SK-N-MC (cell line): Measurements from ENCODE around the gene PPP1R15A.

Source experiments
- EZH2 ChIP-seq: fragments of 200-600 bp; sonication (generic); IDR thresholded peaks from one replicate; pipeline ENCODE4 v1.6.1; 2017; ENCODE audit warnings: antibody characterized with exemption
- FOXP2 ChIP-seq: optimal IDR thresholded peaks from 2 replicates; pipeline ENCODE3; 2011; ENCODE audit warnings: mild to moderate bottlenecking, moderate library complexity; ENCODE audit not compliant: insufficient read depth; ENCODE audit errors: extremely low read length, control extremely low read depth

DNA sequence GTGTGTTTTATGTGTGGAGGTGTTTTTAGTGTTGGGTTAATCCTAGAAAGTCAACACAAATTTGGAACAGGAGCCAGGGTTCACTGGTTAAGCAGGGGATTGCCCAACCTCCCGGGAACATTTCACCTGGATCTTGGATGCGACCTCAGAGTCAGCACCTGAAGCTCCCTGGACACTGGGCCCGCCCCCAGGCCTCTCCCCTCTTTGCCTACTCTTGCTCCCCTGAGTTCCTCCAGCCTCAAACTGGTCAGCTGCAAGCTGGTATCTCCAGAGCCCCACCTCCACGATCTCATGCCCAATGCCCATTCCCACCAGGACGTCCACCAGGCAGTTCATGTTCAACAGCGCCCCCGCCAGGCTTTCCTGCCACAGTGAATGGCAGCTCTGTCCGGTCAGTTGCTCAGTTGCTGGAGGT, 45.6 kb upstream of the PPP1R15A start:
- TF ChIP-seq FOXP2 (no peak), EZH2 (no peak)
